GM21529 (cell line): ENCODE measurements around the gene PODNL1.
"Not testable (repeated sequence)": the region's sequence is repeated elsewhere in the genome, so short reads cannot be mapped to it uniquely, and the experiment has no call there.

Experiments
- ATAC-seq: cut with Tn5 transposase; IDR thresholded peaks from one replicate; pipeline ENCODE4 v1.9.1; 2021; ENCODE audit not compliant: unreplicated experiment

The PODNL1 gene

DNA sequence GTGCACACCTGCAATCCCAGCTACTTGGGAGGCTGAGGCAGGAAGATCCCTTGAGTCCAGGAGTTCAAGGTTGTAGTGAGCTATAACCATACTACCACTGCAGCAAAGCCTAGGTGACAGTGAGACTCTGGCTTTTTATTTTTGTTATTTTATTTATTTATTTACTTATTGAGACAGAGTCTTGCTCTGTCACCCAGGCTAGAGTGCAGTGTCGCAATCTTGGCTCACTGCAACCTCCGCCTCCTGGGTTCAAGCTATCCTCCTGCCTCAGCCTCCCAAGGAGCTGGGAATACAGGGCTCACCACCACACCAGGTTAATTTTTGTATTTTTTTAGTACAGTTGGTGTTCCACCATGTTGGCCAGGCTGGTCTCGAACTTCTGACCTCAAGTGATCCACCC lies 35.3 kb upstream of the PODNL1 start:
- not testable (repeated sequence) for ATAC-seq

DNA sequence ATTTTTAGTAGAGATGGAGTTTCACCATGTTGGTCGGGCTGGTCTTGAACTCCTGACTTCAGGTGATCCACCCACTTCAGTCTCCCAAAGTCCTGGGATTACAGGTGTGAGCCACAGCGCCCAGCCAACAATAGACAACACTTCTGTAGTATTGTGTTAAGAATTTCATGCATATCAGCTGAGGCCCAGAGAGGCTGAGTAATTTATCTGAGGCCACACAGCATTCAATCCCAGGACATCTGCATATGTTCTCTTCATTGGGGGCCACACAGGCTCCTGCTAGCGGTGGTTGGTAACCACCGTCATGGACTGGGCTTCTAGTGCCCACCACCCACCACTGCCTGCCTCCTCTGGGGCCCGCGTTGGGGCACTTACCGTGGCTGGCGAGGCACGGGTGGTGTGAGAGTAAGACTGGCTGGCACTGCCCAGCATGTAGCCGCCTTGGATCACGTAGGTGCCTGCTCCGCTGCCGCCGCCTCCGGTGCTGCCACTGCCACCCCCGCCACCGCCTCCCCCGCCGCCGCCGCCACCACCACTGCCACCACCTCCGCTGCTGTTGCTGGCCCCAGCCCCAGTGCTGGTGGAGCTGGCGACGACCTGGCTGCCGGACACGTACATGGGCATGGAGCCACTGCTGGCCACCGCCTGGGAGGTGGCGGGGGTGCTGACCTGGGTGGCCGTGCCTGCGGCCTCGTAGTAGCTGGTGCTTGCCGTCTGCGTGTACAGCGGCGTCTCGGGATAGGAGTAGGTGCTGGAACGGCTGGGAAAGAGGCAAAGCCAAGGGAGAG lies 34.3 kb upstream of the PODNL1 start:
- no peak for ATAC-seq

DNA sequence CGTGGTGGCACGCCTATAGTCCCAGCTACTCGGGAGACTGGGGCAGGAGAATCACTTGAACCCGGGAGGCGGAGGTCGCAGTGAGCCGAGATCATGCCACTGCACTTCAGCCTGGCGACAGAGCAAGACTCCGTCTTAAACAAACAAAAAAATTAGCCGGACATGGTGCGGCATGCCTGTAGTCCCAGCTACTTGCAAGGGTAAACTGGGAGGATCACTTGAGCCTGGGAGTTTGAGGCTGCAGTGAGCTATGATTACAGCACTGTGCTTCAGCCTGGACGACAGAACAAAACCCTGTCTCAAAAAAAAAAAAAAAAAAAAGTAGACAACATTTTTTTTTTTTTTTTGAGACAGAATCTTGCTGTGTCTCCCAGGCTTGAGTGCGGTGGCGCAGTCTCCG lies 33.7 kb upstream of the PODNL1 start:
- ATAC-seq, result not testable (repeated sequence)

DNA sequence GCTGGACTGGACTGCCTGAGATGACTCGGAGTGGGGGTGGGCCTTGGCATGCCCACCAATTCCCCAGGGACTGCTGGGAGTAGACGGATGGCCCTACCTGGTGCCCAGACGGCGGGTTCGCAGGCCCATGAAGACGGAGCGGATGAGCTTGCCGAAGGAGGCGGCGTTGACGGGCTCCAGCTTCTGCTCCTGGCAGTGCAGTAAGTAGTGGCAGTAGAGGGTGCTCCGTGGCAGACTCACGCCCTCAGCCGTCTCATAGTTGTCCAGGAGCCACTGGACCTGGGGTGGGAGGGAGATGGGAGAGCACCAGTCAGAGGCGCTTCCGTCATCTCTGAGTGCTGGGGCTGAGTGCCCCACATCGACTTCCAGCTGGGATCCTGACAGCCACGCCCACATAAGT lies 31.7 kb upstream of the PODNL1 start:
- ATAC-seq, result no peak

DNA sequence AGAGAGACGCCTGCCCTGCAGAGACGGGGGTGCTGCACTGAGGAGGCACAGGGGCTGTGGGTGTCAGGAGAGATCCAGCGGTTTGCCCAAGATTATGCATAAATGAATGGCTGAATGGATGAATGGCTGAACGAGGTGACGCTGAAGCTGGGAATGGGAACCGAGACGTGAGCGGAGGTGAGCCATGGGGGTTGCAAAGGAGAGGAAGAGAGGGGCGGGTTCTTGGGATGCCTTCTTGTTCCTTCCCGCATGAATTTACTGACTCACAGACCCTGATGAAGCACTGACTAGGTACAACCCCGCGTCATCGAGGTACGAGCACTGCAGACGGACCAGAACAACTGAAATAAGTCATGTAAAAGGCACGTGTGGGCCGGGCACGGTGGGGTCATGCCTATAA lies 30.8 kb upstream of the PODNL1 start:
- ATAC-seq, result no peak

DNA sequence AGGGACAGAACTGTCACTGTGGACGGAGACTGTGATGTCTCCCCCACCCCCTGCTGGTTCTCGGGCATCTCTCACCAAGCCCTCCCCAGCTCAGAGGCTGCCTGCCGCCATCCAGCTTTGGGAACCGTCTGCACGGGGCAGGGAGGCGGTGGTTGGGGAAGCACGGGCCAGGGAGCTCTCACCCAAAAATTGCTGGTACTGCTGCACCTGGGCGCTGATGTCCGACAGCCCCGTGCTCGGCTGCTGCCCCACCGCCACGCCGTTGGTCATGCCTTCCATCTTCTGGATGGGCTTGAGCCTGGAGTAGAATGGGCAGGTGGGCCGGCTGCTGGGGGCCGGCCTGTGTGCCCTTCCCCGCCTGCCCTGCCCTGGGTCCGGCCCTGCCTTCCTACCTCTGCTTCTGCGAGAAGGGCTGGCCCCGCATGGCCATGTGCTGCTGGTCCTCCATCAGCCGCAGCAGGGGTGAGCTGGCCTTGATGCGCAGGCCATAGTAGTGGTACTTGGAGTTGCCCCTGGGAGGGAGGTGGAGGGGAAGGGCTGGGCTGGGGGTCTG lies 30.2 kb upstream of the PODNL1 start:
- no peak for ATAC-seq

DNA sequence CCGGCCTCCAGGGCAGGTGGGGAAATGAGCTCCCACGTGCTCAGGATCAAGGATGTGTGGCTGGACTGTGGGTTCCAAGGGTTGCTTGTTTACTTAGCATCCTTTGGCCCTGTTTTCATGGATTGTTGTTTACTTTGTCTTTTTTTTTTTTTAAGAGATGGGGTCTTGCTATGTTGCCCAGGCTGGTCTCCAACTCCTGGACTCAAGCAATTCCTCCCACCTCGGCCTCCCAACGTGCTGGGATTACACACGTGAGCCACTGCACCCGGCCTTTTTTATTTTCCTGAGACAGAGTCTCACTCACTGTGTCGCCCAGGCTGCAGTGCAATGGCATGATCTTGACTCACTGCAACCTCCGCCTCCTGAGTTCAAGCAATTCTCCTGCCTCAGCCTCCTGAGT lies 29.0 kb upstream of the PODNL1 start:
- not testable (repeated sequence) for ATAC-seq

DNA sequence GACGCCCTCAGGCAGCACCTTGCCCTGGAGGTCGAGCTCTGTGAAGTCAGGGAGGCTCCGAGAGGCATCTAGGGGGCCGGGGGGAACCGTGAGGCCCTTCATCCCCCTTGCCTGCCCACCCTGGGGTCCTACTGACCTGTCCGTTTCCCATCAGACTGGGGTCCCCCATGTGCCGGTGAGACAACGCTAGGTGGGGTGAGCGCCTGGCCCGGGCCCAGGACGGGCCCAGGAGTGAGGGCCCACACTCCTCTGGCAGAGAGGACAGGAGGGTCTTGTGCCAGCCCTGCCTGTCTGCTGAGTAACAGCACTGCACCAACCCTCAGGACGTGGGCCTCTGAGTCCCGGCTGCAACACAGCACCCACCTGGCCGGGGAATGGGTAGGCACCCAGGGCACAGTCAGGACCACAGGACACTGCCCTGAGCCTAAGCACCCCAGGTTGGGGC lies 28.5 kb upstream of the PODNL1 start:
- ATAC-seq, result no peak

DNA sequence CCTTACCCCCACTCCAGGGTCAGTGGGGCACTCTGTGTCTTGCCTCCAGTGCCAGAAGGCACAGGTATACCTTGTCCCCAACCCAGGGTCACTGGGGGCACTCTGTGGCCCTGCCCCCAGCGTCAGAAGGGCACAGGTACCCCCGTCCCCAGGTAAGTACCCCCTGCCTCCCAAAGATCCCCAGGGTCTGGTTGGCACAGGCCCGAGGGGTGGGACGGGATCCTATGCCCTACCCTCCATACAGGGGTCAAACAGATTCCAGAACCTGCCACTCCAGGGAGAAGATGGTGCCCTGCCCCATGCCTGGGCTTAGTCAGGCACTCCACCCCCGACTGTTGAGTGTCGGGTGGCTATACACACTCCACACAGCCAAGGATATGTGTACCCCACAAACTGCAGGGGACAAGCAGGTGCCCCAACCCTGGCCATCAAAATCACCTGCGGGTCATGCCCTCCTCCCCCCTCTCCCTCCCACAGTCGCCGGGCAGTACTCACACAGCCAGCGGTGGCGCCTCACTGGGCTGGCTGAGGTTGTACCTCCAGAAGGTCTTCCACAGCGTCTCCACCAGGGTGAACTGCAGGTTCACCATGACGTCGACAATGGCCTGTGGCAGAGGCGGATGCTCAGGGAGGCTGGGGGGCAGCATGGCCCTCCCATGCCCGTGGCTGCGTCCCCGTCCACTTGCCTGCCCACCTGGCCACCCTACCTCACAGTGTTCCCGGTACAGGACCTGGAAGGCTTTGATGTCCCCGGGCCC lies 27.9 kb upstream of the PODNL1 start:
- no peak for ATAC-seq

DNA sequence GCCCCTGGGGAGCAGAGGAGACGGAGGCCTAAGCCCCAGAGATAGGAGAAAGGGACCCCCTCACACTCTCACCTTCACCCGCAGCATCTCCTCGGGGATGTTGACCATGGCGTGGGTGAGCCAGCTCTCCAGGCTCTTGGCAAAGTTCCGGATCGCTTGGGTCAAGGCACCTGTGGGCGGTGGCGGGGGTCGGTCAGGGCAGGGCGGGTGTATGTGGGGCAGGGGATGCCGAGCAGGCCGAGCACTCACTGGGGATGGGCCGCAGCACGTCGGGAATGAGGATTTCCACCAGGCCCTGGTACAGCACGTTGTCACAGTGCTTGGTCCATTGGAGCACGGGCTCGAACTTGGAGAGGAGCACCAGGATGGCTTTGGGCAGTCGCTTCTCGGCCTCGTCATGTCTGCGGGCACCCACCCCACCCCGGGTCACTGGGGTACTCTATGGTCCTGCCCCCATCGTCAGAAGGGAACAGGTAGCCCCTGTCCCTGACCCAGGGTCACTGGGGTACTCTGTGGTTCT lies 27.2 kb upstream of the PODNL1 start:
- ATAC-seq, result no peak

DNA sequence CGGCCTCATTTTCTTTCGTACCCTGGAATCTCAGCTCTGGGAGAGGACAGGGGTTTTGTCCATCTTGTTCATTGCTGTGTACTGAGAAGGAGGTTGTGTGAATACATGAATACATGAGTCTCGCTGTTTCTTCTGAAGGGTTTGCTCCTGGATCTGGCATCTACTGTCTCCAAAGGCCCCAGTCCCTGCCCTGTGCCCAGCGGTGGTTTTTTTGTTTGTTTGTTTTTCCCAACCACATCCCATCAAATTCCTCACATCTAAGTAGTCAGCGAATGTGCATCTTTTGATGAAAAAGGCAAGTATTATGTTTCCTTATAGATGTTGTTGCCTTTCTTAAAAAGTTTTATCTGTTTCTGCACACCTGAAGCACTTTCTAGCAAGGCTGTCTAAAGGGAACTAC lies 26.6 kb upstream of the PODNL1 start:
- ATAC-seq, result no peak

DNA sequence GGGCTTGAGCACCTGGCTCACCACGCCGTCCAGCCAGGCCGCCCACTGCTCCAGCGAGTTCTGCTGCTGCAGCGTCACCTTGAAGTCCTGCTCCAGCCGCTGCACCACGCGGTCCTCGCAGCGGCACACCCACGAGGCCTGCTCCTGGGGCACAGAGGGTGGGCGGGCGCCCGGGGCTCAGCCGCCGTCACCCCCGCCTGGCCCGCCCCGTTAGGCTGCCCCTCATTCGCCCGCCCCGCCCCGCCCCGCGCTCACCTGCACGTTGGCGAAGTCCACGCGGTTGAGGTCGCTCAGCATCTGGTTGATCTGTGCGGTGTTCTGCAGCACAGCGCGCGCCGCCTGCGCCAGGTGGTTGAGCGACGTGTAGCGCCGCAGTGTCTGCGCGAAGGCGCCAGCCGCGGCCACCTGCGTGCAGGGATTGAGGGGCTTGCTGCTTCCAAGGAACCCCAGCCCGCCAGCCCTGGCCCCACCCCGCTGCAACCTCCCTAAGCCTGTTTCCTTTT lies 25.4 kb upstream of the PODNL1 start:
- no peak for ATAC-seq

DNA sequence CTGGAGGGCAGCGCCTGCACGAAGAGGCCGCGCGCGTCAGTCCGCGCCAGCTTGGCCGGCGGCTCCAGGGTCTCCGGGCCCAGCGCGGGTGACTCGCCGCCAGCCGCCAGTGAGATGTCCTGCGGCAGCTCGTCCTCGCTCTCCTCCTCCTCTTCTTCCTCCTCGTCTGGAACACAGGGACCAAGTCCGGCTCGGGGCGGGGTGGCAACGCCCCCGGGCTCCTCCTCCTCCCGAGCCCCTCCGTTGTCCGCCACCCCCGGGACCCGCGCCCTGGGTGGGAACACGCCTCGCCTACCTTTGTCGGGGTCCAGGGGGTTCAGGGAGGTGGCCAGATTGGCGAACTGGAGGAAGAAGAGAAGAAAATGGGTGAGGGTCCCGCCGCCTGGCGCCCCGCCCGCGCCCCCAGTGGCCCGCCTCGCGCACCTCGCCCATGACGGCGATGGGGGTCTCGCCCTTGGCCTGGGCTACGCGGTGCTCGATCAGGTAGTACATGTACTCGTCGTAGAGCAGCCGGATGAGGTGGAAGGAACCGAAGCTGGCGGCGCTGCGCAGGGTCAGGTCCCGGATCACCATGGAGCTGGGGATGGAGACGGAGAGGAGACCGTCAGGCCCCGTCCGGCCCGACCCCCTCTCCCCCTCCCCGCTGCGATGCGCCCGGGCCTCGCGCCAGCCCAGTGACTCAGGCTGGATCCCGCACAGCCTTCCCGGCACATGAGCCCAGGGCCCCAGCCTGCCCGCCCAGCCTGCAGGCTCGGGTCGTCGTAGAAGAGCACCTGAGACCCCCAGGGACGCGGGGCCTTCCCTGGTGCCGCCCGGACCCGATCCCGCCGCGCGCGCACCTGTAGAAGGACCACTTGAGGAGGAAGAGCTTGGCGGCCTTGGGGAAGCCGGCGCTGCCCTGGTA lies 24.7 kb upstream of the PODNL1 start:
- no peak for ATAC-seq

DNA sequence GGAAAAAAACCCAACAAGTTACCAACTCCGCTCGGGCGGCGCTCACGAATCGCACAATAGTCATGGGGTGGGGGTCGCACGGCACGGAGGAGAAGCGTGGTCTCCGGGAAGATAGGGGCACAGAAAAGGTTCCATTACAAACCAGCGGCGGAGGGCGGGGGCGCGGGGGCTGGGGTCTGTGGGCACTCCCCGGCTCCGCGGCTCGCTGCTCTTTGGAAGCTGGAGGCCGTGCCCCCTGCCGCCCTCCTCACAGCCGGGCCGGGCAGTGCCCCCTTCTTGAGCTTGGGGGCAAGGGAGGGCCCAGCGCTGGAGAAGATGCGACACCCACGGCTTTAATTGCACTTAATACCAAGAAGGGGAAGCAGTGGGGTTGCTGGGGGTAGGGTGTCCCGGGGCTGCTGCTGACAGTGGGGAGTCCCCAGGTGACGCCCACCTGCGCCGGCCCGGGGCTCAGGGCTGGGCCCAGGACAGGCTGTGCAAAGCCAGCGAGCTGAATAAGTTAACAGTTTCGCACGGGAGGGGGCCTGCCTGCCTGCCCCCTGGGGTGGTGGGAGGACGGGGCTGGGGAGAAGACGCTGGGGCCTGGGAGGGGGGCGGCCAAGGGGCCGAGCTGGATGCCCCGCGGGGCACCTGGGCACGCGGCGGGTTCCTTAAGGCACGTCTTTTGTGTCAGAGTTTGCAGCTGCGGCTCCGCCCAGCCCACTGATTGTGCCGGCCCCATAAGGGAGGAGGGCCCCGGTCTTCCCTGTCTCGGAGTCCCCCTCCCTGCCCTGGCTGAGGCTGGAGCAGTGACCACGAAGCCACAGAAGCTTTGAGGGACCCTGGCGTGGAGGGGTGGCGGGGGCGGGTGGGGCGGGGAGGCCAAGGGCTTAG lies 23.8 kb upstream of the PODNL1 start:
- no peak for ATAC-seq

DNA sequence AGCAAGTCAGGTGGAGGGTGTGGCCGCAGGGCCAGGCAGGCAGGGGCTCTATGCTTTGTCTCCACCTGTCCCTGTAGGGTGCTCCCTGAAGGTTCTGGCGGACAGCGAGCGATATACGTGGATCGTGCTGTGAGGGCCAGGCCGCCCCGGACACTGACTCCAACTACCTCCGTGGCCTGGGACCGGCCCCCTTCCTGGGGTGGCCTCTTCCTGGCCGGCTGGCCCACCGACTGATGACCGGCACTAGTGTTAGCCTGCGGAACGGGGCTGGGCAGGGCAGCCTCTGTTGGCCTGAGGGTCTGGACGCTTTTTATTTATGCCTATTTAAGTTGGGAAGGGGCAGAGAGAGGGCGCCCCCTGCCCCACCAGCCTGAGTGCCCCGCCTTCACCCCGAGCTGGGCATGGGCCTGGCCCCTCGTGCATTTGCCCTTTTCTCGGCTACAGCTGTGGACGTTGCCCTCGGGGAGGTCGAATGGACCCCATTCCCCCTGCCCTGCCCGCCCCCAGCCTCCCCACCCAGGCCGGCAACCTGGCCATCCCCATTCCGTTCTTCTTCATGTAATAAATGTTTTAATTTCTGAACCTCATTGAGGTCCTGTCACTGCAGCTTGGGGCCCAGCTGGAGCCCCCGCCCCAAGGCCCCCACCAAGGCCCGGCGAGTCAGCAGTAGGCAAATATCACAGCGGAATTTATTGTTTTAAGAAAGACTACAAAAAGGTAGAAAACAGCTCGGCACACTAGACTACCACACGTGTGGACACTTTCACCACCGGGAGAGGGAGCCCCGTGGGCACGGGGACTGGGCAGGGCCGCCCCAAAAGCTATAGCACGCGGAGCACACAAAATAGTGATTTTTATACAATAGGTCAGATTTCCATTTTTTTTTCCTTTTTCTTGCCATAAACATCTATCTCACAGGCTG lies 22.9 kb upstream of the PODNL1 start:
- no peak for ATAC-seq

DNA sequence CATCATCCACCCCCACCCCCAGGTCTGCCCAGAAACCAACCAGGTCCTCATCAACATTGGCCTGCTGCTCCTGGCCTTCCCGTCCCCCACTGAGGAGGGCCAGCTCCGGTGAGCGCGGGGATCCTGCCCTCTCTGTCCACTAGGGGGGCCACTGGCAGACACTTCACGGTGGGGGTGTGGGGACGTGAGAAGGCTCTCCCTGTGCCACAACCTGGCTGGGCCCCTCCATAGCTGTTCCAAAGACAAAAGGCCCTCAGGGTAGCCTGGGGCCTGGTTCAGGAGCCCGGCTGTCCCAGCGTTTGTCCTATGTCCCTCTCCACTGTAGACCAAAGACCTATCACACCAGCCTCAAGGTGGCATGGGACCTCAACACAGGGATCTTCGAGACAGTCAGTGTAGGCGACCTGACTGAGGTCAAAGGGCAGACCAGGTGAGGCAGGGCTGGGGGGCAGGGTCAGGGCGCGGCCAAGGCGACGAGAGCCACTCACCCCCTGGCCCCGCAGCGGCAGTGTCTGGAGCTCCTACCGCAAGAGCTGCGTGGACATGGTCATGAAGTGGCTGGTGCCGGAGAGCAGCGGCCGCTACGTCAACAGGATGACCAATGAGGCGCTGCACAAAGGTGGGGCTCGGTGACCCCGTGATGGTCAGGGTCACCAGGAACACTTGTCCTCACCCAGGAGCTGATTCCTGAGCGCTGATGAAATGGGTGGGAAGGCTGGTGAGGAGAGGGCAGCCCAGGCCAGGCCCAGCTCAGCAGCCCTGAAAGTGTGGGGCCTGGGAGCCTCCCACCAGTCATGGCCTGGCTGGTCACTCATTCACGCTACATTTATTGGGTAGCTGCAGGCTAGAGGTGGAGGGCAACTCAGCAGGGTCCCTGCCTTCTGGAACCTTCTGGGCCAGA lies 22.0 kb upstream of the PODNL1 start:
- no peak for ATAC-seq

DNA sequence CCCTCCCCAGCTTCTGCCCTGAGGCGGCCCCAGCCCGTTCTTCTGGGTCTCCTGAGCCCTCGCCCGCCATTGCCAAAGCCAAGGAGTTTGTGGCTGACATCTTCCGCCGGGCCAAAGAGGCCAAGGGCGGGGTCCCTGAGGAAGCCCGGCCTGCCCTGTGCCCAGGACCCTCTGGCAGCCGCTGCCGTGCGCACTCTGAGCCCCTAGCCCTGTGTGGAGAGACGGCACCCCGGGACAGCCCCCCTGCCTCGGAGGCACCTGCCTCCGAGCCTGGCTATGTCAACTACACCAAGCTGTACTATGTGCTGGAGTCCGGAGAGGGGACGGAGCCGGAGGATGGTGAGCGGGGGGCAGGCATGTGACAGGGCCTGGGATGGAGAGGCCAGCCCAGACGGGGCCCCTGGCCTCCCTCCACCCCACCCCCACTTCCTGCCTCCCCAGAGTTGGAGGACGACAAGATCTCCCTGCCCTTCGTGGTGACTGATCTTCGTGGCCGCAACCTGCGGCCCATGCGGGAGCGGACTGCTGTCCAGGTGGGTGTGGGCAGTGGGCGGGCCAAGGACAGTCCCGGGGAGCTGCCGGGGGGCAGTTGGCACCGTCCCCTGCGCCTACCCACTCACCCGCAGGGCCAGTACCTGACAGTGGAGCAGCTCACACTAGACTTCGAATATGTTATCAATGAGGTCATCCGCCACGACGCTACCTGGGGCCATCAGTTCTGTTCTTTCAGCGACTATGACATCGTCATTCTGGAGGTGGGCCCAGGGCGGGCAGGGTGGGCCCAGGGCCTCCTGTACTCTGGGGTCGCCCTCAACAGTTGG lies 21.1 kb upstream of the PODNL1 start:
- ATAC-seq, result no peak
